Measurements from ENCODE around the gene VDAC2.
A peak's percentile ranks its signal among the peaks of the same experiment; 100 is the strongest.

DNA sequence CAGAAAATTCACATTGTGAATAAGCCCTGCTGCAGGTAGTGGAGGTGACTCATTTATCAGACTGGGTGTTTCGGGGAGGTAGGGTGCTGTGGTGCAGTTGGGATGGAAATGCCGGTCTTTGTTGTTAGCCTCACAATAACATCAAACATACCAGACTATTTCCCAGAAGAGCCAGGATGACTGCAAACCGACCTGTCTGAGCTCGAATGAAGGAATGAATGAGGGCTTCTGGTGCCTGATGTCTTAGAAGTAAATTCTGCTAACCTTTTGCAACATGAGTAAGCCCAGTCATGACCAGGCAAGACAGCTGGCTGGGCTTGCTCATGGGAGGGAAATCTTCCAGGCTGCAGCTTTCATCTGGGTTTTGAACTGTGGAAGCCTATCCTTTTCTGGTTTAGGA is 2.4 kb upstream of the VDAC2 start:
- TF ChIP-seq, protein P1, sequence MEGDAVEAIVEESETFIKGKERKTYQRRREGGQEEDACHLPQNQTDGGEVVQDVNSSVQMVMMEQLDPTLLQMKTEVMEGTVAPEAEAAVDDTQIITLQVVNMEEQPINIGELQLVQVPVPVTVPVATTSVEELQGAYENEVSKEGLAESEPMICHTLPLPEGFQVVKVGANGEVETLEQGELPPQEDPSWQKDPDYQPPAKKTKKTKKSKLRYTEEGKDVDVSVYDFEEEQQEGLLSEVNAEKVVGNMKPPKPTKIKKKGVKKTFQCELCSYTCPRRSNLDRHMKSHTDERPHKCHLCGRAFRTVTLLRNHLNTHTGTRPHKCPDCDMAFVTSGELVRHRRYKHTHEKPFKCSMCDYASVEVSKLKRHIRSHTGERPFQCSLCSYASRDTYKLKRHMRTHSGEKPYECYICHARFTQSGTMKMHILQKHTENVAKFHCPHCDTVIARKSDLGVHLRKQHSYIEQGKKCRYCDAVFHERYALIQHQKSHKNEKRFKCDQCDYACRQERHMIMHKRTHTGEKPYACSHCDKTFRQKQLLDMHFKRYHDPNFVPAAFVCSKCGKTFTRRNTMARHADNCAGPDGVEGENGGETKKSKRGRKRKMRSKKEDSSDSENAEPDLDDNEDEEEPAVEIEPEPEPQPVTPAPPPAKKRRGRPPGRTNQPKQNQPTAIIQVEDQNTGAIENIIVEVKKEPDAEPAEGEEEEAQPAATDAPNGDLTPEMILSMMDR (IDR thresholded peaks at IDR 0.05) = no peak
- no peak for TF ChIP-seq POLR2A (IDR thresholded peaks at IDR 0.05)
- TF ChIP-seq POLR2AphosphoS5 (IDR thresholded peaks at IDR 0.05) = peak in 2 of 3 donors; percentile 18 to 38
